BE2C (cell line): Measurements from ENCODE around the gene TBX18.
A peak's percentile ranks its signal among the peaks of the same experiment; 100 is the strongest.

Source experiments
- DNase-seq: peaks from one replicate; pipeline ENCODE4 v3.0.0-alpha.2; 2020
- H3K27me3 ChIP-seq: fragments of 250-450 bp; sonication (Bioruptor Pico); 2 replicates; pipeline ENCODE4 v1.5.1; 2020; ENCODE audit warnings: mild to moderate bottlenecking
- H3K36me3 ChIP-seq: fragments of 250-450 bp; sonication (Bioruptor Pico); 2 replicates; pipeline ENCODE4 v1.5.1; 2020; ENCODE audit warnings: mild to moderate bottlenecking
- H3K4me1 ChIP-seq: fragments of 250-450 bp; sonication (Bioruptor Pico); 2 replicates; pipeline ENCODE4 v1.5.1; 2020
- H3K4me3 ChIP-seq: 2 replicates; pipeline ENCODE4 v1.5.1; 2011; ENCODE audit warnings: low read depth, low read length
- H3K9me3 ChIP-seq: fragments of 250-450 bp; sonication (Bioruptor Pico); 2 replicates; pipeline ENCODE4 v1.5.1; 2020
- CTCF ChIP-seq: IDR thresholded peaks from 2 replicates; pipeline ENCODE4 v1.5.1; 2012; ENCODE audit warnings: mild to moderate bottlenecking, low read depth, low read length

The TBX18 gene

DNA sequence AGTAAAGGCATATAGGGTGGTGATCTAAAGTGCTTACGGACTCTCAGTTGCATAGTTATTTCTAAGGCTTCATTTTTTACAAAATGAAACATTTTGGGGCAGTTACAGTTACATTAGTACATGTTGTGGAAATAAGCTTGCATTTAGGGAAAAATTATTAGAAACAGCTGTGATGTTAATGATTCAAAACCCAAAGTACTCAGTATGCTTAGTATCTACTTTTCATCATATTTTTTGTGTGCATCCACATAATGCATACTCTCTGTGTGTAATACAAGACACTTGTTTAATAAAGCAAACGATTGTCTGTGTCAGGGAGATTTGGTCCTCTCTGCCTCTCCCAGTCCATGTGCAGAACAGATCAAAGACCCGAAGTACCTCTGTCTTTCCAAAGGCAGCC is 11.4 kb upstream of the TBX18 start:
- no peaks in the 10 kb centered on the region for H3K4me1 ChIP-seq
- no peak overlapping the region for H3K4me3 ChIP-seq
- H3K9me3 ChIP-seq, result no peaks in the 10 kb centered on the region
- no peak for DNase-seq
- TF ChIP-seq CTCF, result no peak
- peaks cover 68% of the 10 kb centered on the region for H3K27me3 ChIP-seq
- no peaks in the 10 kb centered on the region for H3K36me3 ChIP-seq

GRCh38 chr6:84774985-84775284 is 10.5 kb upstream of the TBX18 start:
- no peak for DNase-seq
- no peak for TF ChIP-seq CTCF
- no peaks in the 10 kb centered on the region for H3K4me1 ChIP-seq
- no peaks in the 10 kb centered on the region for H3K9me3 ChIP-seq
- H3K27me3 ChIP-seq, result peaks cover 77% of the 10 kb centered on the region
- H3K4me3 ChIP-seq, result no peak overlapping the region
- no peaks in the 10 kb centered on the region for H3K36me3 ChIP-seq

DNA sequence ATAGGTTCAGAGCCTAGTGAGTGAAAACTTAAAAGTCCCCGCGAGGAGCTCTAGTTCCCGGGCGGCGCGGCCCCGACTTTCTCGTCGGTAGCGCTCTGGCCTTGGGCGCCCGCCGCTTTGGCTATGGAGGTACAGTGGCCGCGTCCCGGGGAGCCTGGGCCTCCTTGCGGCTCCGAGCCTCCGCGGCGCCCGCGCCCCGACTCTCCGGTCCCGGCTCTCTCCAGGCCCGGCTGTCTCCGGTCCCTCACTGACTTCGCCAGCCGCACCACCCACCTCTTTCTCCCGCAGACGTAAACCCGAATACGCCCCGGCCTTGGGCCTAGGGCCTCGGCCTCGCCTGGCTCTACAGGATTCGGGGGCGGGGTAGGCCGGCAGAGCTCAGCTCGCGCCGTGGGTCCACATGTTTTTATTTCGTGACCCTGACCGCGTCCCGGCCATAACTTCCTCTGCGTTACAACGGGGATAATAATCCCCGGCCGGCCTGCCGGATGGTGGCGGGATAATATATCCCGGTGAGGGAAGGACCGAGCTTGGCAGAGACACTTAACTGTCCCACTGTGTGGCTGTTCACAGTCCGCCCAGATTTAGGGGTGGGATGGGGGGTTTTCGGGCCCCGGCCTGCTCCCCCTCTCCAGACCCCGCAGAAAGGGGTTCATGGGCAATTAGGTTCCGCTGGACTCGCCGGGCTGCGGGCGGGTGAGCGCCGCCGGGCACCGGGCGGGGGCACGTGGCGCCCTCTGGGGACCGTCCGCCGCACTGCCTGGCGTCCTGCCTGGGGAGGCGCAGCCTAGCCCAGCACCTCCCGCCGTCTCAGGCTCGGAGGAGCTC is 10.0 kb upstream of the TBX18 start:
- Histone ChIP-seq H3K4me3 (peak overlapping the region; percentile 58), H3K9me3 (no peaks in the 10 kb centered on the region), H3K27me3 (peaks cover 82% of the 10 kb centered on the region), H3K4me1 (no peaks in the 10 kb centered on the region), H3K36me3 (no peaks in the 10 kb centered on the region)
- peak; percentile 59 for DNase-seq
- peak; percentile 60 for TF ChIP-seq CTCF

GRCh38 chr6:84773431-84774156 is 9.2 kb upstream of the TBX18 start:
- Histone ChIP-seq H3K36me3 (no peaks in the 10 kb centered on the region), H3K9me3 (no peaks in the 10 kb centered on the region), H3K4me3 (peak overlapping the region; percentile 58), H3K27me3 (peaks cover 88% of the 10 kb centered on the region), H3K4me1 (no peaks in the 10 kb centered on the region)
- peak; percentile 34 for DNase-seq
- TF ChIP-seq CTCF, result no peak

DNA sequence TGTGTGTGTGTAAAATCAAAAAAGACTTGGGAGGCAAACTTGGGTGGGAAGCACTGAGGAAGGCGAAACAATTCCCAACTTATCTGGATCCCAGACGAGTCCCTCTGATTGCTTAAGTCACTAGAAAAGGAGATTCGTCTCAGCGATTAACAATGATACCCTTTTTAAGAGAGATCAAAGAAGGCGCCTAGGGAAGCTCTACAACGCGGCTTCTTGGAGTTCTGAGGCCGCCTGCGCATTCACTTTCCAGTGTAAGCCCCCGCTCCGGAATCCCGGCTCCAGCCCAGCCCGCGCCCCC is 8.7 kb upstream of the TBX18 start:
- Histone ChIP-seq H3K4me3 (no peak overlapping the region), H3K27me3 (peaks cover 90% of the 10 kb centered on the region), H3K36me3 (no peaks in the 10 kb centered on the region), H3K9me3 (no peaks in the 10 kb centered on the region), H3K4me1 (no peaks in the 10 kb centered on the region)
- TF ChIP-seq CTCF, result no peak
- DNase-seq, result no peak

GRCh38 chr6:84772428-84773132 is 8.2 kb upstream of the TBX18 start:
- no peak for TF ChIP-seq CTCF
- no peaks in the 10 kb centered on the region for H3K9me3 ChIP-seq
- H3K4me3 ChIP-seq, result no peak overlapping the region
- peaks cover 95% of the 10 kb centered on the region for H3K27me3 ChIP-seq
- no peaks in the 10 kb centered on the region for H3K36me3 ChIP-seq
- DNase-seq, result no peak
- no peaks in the 10 kb centered on the region for H3K4me1 ChIP-seq
